ENCODE results near the gene DDR2.

Gene DDR2

GRCh38 chr1:162671664-162672410, 39.6 kb downstream of the DDR2 start:
- Histone ChIP-seq H3K36me3 (no peaks in the 10 kb centered on the region), H3K4me1 (ENCODE audit: control insufficient read depth in 1 of 2, insufficient read depth in 1 of 2, low read depth in 1 of 2, low read length in 1 of 2) (no peaks in the 10 kb centered on the region), H3K4me3 (ENCODE audit: low read depth in 1 of 2, low read length in 1 of 2) (no peak overlapping the region), H3K27ac (no peak overlapping the region), H3K9me3 (no peaks in the 10 kb centered on the region), H3K27me3 (peaks cover 10% of the 10 kb centered on the region)
- TF ChIP-seq, protein P1, sequence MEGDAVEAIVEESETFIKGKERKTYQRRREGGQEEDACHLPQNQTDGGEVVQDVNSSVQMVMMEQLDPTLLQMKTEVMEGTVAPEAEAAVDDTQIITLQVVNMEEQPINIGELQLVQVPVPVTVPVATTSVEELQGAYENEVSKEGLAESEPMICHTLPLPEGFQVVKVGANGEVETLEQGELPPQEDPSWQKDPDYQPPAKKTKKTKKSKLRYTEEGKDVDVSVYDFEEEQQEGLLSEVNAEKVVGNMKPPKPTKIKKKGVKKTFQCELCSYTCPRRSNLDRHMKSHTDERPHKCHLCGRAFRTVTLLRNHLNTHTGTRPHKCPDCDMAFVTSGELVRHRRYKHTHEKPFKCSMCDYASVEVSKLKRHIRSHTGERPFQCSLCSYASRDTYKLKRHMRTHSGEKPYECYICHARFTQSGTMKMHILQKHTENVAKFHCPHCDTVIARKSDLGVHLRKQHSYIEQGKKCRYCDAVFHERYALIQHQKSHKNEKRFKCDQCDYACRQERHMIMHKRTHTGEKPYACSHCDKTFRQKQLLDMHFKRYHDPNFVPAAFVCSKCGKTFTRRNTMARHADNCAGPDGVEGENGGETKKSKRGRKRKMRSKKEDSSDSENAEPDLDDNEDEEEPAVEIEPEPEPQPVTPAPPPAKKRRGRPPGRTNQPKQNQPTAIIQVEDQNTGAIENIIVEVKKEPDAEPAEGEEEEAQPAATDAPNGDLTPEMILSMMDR (IDR thresholded peaks at IDR 0.05) = no peak

- Histone ChIP-seq H3K27me3 (peaks cover 1% of the 10 kb centered on the region), H3K27ac (no peak overlapping the region), H3K4me3 (ENCODE audit: low read depth in 1 of 2, low read length in 1 of 2) (no peak overlapping the region), H3K4me1 (ENCODE audit: control insufficient read depth in 1 of 2, insufficient read depth in 1 of 2, low read depth in 1 of 2, low read length in 1 of 2) (no peaks in the 10 kb centered on the region), H3K36me3 (no peaks in the 10 kb centered on the region), H3K9me3 (no peaks in the 10 kb centered on the region)
- TF ChIP-seq, protein P1 (IDR thresholded peaks at IDR 0.05) = no peak
These were observed 40.5 kb downstream of the DDR2 start for GRCh38 chr1:162672622-162673260.

- no peak overlapping the region for H3K4me3 ChIP-seq (ENCODE audit: low read depth in 1 of 2, low read length in 1 of 2)
- TF ChIP-seq, protein P1 (IDR thresholded peaks at IDR 0.05) = no peak
- H3K27ac ChIP-seq = no peak overlapping the region
- no peaks in the 10 kb centered on the region for H3K27me3 ChIP-seq
- no peaks in the 10 kb centered on the region for H3K9me3 ChIP-seq
- H3K4me1 ChIP-seq (ENCODE audit: control insufficient read depth in 1 of 2, insufficient read depth in 1 of 2, low read depth in 1 of 2, low read length in 1 of 2) = no peaks in the 10 kb centered on the region
- H3K36me3 ChIP-seq = no peaks in the 10 kb centered on the region
These were observed 41.9 kb downstream of the DDR2 start for GRCh38 chr1:162674034-162674608.

GRCh38 chr1:162676087-162676486, 43.8 kb downstream of the DDR2 start:
- Histone ChIP-seq H3K27ac (no peak overlapping the region), H3K27me3 (no peaks in the 10 kb centered on the region), H3K9me3 (no peaks in the 10 kb centered on the region), H3K36me3 (no peaks in the 10 kb centered on the region), H3K4me1 (ENCODE audit: control insufficient read depth in 1 of 2, insufficient read depth in 1 of 2, low read depth in 1 of 2, low read length in 1 of 2) (no peaks in the 10 kb centered on the region), H3K4me3 (ENCODE audit: low read depth in 1 of 2, low read length in 1 of 2) (no peak overlapping the region)
- TF ChIP-seq, protein P1 (IDR thresholded peaks at IDR 0.05) = no peak

DNA sequence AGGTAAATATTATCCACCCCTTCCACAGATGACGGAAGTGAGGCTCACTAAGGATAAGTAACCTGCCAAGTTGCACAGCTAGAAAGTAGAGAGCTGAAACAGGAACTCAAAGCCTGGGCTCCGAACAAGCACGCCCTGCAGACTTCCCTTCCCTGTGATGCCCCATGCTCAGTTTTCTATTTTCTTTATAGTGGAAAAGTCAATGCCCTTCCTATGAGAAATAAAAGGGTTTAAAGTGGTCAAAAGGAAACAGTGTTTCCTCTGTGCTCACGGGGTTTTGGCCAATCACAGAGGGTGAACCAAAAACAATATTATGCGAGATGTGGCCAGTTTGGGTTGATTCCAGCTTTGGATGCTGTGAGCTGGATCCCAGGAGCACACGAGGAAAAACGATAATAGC, 44.5 kb downstream of the DDR2 start:
- H3K27me3 ChIP-seq = no peaks in the 10 kb centered on the region
- no peaks in the 10 kb centered on the region for H3K9me3 ChIP-seq
- H3K4me1 ChIP-seq (ENCODE audit: control insufficient read depth in 1 of 2, insufficient read depth in 1 of 2, low read depth in 1 of 2, low read length in 1 of 2) = no peaks in the 10 kb centered on the region
- TF ChIP-seq, protein P1 (IDR thresholded peaks at IDR 0.05) = no peak
- no peaks in the 10 kb centered on the region for H3K36me3 ChIP-seq
- no peak overlapping the region for H3K27ac ChIP-seq
- no peak overlapping the region for H3K4me3 ChIP-seq (ENCODE audit: low read depth in 1 of 2, low read length in 1 of 2)

Data from neutrophil (primary cell).